Stimulated activated CD4-positive, alpha-beta T cell treated with anti-CD3 and anti-CD28 coated beads, Interleukin-12 subunit alpha, Interleukin-12 subunit beta, amount 100 ng/mL, for 48 hours (primary cell): ENCODE measurements around the gene BAHCC1.

Source experiments
- DNase-seq, 3 donors: peaks; one replicate each; pipeline ENCODE4 v3.0.0-alpha.2; 2020; ENCODE audit warnings: low read depth in 2 of 3, low spot score in 1 of 3

The BAHCC1 gene

GRCh38 chr17:81397314-81398175 lies 2.3 kb downstream of the BAHCC1 start:
- DNase-seq, result no peak

- no peak for DNase-seq
Observed at GRCh38 chr17:81398176-81398831, 3.0 kb downstream of the BAHCC1 start.

GRCh38 chr17:81398832-81399411 lies 3.7 kb downstream of the BAHCC1 start:
- DNase-seq, result no peak

GRCh38 chr17:81399481-81400153 lies 4.4 kb downstream of the BAHCC1 start:
- DNase-seq, result no peak

GRCh38 chr17:81400154-81400977 lies 5.1 kb downstream of the BAHCC1 start:
- no peak for DNase-seq

- no peak for DNase-seq
Observed at GRCh38 chr17:81400996-81401722, 5.9 kb downstream of the BAHCC1 start.

GRCh38 chr17:81401723-81402529 lies 6.7 kb downstream of the BAHCC1 start:
- no peak for DNase-seq

GRCh38 chr17:81402530-81402941 lies 7.3 kb downstream of the BAHCC1 start:
- DNase-seq, result no peak

- DNase-seq, result no peak
Observed at GRCh38 chr17:81402981-81403467, 7.8 kb downstream of the BAHCC1 start.

- no peak for DNase-seq
Observed at GRCh38 chr17:81403671-81404534, 8.6 kb downstream of the BAHCC1 start.

GRCh38 chr17:81404558-81405165 lies 9.4 kb downstream of the BAHCC1 start:
- no peak for DNase-seq

- DNase-seq, result no peak
Observed at GRCh38 chr17:81405411-81405872, 10.2 kb downstream of the BAHCC1 start.

- DNase-seq, result no peak
Observed at GRCh38 chr17:81406117-81406953, 11.1 kb downstream of the BAHCC1 start.

- DNase-seq, result no peak
Observed at GRCh38 chr17:81408049-81408448, 12.8 kb downstream of the BAHCC1 start.

GRCh38 chr17:81409190-81409935 lies 14.1 kb downstream of the BAHCC1 start:
- DNase-seq, result no peak

- DNase-seq, result no peak
Observed at GRCh38 chr17:81410852-81411251, 15.6 kb downstream of the BAHCC1 start.
